DMS153 (cell line): ENCODE measurements around the gene P2RX1.

Experiments
- DNase-seq: peaks from one replicate; lab custom pipeline; 2025; lab: John Stamatoyannopoulos, UW

Gene P2RX1

GRCh38 chr17:3887804-3888203 lies 28.5 kb downstream of the P2RX1 start:
- DNase-seq = no peak

- no peak for DNase-seq
Measured at GRCh38 chr17:3887394-3887793, 28.9 kb downstream of the P2RX1 start.

- no peak for DNase-seq
Measured at GRCh38 chr17:3886776-3887175, 29.5 kb downstream of the P2RX1 start.

- DNase-seq = no peak
Measured at GRCh38 chr17:3885970-3886369, 30.3 kb downstream of the P2RX1 start.

GRCh38 chr17:3885271-3885670 lies 31.0 kb downstream of the P2RX1 start:
- no peak for DNase-seq

GRCh38 chr17:3884188-3884587 lies 32.1 kb downstream of the P2RX1 start:
- no peak for DNase-seq

- no peak for DNase-seq
Measured at GRCh38 chr17:3882276-3882675, 34.0 kb downstream of the P2RX1 start.

- DNase-seq = no peak
Measured at GRCh38 chr17:3880983-3881382, 35.3 kb downstream of the P2RX1 start.

GRCh38 chr17:3879591-3880417 lies 36.5 kb downstream of the P2RX1 start:
- no peak for DNase-seq

GRCh38 chr17:3879186-3879585 lies 37.1 kb downstream of the P2RX1 start:
- no peak for DNase-seq

- DNase-seq = no peak
Measured at GRCh38 chr17:3877220-3877619, 39.0 kb downstream of the P2RX1 start.

GRCh38 chr17:3875317-3875716 lies 40.9 kb downstream of the P2RX1 start:
- DNase-seq = no peak

GRCh38 chr17:3873862-3874261 lies 42.4 kb downstream of the P2RX1 start:
- DNase-seq = no peak

- no peak for DNase-seq
Measured at GRCh38 chr17:3870871-3871306, 45.4 kb downstream of the P2RX1 start.

- DNase-seq = no peak
Measured at GRCh38 chr17:3867606-3868005, 48.7 kb downstream of the P2RX1 start.

GRCh38 chr17:3867106-3867505 lies 49.2 kb downstream of the P2RX1 start:
- no peak for DNase-seq

GRCh38 chr17:3866276-3866675 lies 50.0 kb downstream of the P2RX1 start:
- no peak for DNase-seq

- DNase-seq = no peak
Measured at GRCh38 chr17:3865176-3865575, 51.1 kb downstream of the P2RX1 start.

GRCh38 chr17:3864534-3864933 lies 51.7 kb downstream of the P2RX1 start:
- DNase-seq = no peak

GRCh38 chr17:3861761-3862681 lies 54.2 kb downstream of the P2RX1 start:
- no peak for DNase-seq

GRCh38 chr17:3860939-3861700 lies 55.1 kb downstream of the P2RX1 start:
- DNase-seq = no peak

GRCh38 chr17:3859940-3860339 lies 56.3 kb downstream of the P2RX1 start:
- DNase-seq = no peak
